GM19023 (cell line): ENCODE results near the gene KLK5.
"Not testable (repeated sequence)": the region's sequence is repeated elsewhere in the genome, so short reads cannot be mapped to it uniquely, and the experiment has no call there.

Experiments used
- ATAC-seq: cut with Tn5 transposase; IDR thresholded peaks from one replicate; pipeline ENCODE4 v1.9.1; 2021; ENCODE audit warnings: mild to moderate bottlenecking, moderate library complexity; ENCODE audit not compliant: unreplicated experiment

The KLK5 gene, protein sequence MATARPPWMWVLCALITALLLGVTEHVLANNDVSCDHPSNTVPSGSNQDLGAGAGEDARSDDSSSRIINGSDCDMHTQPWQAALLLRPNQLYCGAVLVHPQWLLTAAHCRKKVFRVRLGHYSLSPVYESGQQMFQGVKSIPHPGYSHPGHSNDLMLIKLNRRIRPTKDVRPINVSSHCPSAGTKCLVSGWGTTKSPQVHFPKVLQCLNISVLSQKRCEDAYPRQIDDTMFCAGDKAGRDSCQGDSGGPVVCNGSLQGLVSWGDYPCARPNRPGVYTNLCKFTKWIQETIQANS

DNA sequence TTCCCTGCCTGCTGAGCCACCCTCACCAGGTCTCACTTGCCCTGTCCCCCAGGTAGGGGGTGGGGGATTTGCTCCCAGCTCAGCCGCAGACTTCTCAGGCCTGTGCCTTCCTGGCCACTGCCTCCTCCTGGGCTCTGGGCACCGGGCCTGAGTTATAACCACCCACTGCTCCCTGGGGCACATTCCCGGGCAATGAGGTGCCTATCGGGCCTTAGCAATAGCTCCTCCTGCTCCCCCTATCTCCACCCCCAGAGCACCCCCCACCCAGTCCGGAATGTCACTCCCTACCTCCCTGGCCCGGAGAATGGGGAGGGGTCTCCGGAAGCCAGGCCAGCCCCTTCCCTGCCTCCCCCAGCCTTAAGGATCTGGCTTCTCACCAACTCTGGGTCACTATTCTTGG, at the start of gene KLK5:
KLK5 (minus strand) TSS at position 129 of the 400 bp plus-strand sequence. CDS start 381 bp downstream, outside the sequence.
- no peak for ATAC-seq

DNA sequence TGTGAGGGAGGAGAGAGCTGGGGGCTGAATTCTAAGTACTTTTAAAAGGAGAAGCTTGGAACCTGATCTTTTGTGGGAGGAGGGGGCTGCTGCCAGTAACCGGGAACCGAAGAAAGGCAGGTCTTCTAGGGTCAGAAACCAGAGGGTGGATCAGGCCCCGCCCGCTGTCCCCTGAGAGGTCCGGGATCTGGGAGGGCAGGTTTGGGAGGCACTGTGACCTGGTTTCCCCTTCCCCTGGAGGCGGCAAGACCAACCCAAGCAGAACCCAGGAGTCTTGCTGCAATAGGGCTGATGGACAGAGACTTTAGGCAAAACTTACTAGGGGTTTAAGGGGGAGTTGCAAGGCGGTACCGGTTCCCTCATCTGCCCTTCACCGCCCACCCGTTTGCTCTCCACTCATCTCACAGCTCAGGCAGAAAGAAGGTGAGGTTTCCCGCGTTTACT, 49.3 kb upstream of the KLK5 start:
- ATAC-seq = no peak

DNA sequence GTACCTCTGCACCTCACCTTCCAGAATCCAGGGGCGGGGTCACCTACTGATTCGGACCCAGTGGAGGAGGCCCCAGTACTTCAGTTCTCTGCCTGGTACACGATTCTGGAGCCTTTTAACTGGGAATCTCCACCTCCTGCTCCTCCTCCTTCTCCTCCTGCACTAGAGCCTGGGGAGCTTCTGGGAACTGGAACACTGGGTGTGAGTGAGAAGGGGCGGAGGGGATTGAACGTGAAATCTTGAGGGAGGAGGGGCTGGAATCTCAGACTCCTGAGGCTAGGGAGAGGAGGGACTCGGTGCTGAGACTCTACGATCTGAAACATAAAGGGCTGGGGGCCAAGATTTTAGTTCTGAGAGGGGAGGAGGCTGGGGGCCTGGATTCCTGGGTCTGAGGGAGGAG, 48.7 kb upstream of the KLK5 start, which contains the start of gene KLK8:
KLK8 (minus strand) TSS at position 90 of the 400 bp plus-strand sequence. CDS start 437 bp downstream, outside the sequence.
- no peak for ATAC-seq

DNA sequence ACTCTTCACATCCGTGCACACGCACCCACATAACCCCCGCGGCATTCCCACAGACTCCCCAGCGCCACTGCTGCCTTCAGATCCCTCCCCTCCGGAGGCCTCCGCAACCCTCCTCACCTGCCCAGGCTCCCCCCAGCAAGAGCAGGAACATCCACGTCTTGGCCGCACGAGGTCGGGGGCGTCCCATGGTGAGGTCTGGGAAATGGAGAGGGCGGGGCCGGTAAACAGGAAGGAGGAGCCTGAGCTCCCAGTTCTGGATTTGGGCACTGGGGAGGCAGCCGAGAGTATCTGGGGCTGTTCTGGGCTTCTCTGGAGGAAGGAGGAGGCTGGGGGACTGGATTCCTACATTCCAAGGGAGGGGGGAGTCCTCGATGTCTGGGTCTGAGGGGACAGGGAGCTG, 48.1 kb upstream of the KLK5 start:
- ATAC-seq = no peak

DNA sequence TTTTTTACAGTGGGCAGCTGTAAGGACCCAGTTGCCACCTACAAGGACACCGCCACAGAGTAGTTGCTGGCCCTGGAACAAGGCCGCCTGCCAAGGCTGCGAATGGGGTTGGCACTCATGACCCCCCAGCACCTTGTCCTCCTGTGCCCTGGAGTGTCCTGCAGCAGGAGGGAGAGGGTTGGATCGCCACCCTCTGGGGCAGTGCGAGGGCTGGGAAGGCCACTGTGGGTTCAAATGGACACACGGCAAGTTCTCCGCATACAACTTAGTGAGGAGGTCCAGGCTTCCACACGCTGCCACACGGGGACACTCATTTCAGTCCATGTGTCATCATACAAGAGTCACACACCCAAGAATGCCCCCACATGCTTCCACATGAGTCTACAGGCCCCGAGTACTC, 47.6 kb upstream of the KLK5 start:
- no peak for ATAC-seq

DNA sequence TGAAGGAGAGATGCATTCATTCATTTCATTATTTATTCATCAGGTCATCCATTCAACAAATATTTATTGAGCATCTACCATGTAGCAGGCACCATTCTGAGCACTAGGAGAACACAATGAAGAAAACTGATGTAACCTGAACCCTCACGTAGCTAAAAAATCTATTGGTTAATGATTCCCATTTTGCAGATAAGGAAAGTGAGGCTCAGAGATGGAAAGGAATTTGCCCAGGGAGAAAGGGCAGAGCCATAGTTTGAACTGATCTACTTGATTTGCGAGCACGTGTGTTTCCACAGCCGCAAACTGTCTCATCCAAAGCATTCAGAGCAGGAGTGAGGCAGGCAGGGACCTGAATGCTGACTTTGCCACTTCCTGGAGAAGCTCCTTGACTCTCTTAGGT, 45.8 kb upstream of the KLK5 start:
- ATAC-seq = no peak

DNA sequence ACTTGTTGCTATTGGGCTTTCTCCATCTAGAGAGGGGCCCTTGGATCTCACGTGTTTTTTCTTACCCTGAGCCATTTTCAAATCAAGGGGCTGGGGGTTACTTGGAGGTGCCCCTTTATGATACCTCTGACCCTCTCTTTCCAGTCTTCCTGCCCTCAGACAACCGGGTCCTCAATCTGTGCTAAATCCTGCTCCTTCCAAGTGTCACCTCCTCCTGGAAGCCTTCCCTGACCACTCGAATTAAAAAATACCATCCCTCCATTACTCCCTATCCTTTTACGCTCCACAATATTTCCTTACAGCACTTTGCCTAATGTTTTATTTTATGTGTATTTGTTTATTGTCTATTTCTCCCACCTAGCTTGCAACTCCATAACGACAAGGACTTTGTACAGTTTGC, 45.2 kb upstream of the KLK5 start:
- ATAC-seq = no peak

DNA sequence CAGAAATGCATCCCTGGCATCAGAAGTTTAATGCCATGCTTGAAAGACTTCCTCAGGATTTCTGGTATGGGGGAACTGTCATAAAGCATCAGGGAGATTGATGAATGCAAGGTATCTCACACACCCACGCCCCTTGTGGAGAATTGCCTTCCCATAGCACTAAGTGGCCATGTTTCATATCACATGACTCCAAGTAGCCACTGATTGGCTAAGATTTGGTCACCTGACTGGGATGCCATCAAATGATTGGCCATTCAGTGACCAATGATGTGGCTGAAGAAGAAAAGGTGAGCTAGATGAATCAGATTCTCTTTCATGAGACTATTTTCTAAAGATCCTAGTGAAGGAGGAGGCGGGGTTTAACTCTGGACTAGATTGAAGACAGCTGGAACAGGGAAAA, 41.3 kb upstream of the KLK5 start:
- ATAC-seq = no peak

DNA sequence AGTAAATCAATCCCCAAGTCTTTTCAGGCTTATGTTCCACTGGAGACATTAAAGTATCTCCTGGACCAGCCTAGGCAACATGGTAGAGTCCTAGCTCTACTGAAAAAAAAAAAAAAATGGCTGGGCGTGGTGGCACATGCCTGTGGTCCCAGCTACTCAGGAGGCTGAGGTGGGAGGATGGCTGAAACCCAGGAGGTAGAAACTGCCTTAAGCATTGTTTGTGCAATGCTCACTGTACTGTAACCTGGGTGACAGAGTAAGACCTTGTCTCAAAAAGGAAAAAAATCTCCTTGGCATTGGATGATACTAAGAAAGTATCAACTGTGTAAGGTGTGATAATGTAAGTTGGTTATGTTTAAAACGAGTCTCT, 39.8 kb upstream of the KLK5 start:
- no peak for ATAC-seq

DNA sequence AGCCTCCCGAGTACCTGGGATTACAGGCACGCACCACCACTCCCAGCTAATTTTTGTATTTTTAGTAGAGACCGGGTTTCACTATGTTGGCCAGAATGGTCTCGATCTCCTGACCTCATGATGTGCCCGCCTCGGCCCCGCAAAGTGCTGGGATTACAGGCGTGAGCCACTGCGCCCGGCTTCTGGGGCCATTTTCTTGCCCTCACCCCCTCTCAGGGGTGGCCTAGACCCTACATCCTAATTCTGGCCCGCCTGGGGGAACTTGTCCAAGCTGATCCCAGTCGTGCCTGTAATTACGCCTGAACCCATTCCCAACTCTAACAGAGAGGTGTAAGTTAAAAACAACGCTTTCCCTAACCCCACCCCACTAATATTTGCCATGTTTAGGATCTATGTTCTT, 31.6 kb upstream of the KLK5 start:
- ATAC-seq = not testable (repeated sequence)

DNA sequence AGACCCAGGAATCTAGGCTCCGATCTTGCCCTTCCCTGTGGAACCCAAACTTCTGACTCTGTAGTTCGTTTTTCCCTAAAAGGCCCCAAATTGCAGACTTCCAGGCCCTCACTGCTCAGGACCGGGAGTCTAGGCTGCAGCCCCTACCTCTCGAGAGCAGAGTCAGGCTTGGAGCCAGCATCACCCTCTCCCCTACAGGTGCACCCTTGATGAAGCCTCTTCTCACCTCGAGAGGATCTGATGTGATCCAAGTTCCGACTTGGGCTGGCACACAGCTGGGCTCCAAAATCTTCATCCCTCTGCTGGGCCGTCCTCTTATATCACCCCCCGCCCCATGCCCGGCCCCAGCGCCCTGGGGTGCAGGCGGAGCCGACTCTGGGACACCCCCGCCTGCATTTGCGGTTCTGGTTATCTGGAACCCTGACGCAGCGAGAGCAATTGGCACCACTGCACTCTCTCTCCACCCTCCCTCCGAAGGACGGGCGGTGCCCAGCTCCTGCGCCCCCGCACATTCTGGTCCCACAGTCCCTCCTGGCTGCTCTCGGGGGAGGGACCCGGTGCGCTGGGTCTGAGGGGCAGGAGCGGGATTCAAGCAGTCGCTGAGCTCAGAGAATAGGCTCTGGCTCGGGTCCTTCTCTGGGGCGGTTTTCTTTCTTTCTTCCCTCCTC, 30.9 kb upstream of the KLK5 start, which contains the start of gene KLK7:
KLK7 (minus strand) TSS at position 293 of the 668 bp plus-strand sequence. CDS start 1,518 bp downstream, outside the sequence.
- no peak for ATAC-seq

DNA sequence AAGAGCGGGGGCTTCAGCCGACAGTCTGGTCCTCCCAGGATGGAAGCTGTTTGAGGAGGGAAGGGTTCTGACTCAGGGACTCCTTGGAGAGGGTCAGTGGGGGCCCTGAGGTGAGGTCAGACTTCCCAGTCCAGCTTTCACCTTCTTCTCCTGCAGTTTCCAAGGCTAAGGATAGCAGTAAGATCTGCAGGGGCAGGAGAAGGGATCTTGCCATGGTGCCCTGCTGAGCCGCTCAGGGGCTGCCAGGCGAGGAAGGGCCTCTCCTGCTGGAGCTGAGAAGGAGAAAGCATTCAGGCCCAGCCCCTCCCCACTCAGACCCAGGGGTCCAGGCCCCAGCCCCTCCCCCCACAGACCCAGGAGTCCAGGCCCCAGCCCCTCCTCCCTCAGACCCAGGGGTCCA, 29.3 kb upstream of the KLK5 start:
- ATAC-seq = no peak

DNA sequence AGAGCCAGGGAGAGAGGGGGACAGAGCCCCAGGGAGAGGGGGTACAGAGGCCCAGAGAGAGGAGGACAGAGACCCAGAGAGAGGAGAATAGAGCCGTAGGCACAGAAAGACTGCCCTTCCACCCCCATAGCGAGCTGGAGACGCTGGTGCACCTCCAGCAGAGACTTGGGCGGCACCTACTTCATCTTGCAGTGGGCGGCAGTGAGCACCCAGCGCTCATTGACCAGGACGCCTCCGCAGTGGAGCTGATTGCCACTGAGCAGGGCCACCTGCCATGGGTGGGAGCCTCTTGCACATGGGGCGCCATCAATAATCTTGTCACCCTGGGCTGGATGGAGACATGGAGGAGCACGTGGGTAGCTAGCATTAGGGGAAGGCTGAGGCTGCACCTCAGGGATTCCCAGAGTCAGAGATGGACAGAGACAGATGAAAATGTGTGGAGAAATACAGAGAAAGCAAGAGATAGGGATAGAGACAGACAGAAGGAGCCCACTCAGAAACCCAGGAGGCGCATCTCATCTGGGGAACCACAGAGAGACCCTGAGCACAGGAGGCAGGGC, 28.8 kb upstream of the KLK5 start:
- no peak for ATAC-seq

DNA sequence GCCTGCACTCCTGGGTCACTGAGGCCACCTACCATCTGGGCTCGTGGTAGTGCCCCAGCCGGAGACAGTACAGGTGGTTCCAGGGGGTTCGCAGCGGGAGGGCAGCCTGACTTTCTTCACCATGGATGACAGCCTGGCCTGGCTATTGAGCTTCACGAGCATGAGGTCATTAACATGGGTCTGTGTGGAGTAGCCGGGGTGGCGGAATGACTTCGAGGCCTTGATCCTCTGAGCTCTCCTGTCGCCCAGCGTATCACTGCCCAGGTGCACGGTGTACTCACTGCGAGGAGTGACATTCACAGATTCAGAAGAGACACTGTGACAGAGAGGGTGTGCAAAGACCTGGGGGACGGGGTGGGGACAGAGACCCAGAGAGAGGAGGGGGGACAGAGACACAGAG, 27.4 kb upstream of the KLK5 start:
- ATAC-seq = no peak

DNA sequence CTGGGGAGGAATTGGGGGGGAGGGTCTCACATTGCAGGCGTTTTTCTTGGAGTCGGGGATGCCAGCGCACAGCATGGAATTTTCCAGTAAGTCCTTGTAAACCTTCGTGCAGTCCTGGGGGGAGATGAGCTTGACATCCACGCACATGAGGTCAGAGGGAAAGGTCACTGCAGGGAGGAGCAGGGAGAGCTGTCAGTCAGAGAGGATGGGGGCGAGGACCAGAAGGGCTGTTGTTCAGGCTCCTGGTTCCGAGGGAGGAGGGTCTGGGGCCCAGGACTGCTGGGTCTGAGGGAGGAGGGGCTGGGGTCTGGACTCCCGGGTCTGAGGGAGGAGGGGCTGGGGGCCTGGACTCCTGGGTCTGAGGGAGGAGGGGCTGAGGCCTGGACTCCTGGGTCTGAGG, 26.9 kb upstream of the KLK5 start:
- no peak for ATAC-seq

DNA sequence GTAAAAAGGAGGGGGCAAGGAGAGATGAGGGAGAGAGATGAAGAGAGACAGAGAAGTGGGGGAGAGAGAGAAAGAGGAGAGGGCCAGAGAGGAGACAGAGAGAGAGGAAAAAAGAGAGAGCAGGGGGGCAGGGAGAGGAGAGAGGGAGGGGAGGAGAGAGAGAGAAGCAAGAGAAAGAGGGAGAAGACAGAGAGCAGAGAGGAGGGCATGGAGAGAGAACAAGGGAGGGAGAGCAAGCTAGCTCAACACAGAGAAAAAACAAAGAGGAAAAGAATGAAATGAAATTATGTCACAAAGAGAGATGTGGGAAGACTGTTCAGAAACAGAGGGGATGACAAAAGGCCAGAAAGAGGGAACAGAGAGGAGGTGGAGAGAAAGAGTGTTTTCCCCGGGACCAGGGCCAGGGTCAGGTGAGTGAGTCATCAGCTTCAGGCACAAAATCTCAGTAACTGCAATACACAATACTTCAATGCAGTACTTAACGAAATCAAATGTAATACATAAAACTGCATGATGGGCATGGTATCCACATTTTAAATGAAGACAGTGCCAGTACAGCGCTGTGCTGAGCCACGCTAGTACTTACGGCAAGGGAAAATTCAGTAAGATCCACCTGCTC, 26.0 kb upstream of the KLK5 start:
- no peak for ATAC-seq

DNA sequence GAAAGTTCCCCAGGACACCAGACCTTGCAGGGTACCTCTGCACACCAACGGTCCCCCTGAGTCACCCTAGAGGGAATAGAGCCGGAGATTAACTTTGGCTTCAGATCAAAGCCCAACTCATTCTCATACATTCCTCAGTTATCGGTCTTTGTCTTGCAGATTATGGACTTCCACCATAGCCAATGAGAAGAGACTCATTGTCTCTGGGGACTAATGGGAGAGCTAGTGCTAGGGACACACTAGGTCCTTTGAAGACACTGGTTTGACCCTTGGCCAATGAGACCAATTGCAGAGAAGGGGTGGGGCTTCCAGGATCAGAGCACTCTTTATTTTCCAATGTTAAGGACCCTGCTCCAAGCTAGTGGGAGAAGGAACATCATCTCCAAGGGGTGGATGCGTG, 24.8 kb upstream of the KLK5 start:
- no peak for ATAC-seq

DNA sequence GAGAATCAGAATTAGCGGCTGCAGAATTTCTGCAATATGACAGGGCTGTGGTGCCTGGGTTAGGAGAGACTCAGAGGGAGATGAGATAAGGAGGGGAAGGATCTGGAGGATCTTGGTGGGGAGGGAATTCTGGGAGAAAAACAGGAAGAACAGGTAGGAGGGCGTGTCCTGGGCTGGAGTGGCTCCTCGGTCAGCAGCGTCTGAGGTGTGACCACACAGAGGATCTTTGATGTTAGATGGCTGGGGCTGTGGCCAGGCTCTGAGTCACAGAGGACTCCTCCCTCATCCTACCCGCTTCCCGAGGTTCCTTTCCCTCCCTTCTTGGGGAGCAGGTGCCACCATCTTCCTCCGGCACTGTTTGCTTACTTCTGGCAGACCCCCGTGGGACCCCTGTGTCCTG, 22.9 kb upstream of the KLK5 start:
- no peak for ATAC-seq

DNA sequence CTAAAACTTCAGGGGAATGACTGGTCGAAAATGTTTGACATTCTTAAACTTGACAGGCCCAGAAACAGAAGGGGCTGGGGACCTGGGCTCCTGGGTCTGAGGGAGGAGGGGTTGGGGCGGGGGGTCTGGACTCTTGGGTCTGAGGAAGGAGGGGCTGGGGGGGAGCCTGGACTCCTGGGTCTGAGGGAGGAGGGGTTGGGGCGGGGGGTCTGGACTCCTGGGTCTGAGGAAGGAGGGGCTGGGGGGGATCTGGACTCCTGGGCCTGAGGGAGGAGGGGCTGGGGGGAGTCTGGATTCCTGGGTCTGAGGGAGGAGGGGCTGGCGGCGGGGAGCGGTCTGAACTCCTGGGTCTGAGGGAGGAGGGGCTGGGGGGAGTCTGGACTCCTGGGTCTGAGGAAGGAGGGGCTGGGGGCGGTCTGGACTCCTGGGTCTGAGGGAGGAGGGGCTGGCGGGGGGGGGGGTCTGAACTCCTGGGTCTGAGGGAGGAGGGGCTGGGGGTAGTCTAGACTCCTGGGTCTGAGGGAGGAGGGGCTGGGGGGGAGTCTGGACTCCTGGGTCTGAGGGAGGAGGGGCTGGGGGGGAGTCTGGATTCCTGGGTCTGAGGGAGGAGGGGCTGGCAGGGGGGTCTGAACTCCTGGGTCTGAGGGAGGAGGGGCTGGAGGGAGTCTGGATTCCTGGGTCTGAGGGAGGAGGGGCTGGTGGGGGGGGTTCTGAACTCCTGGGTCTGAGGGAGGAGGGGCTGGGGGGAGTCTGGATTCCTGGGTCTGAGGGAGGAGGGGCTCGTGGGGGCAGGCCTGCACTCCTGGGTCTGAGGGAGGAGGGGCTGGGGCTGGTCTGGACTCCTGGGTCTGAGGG, 22.1 kb upstream of the KLK5 start:
- no peak for ATAC-seq

DNA sequence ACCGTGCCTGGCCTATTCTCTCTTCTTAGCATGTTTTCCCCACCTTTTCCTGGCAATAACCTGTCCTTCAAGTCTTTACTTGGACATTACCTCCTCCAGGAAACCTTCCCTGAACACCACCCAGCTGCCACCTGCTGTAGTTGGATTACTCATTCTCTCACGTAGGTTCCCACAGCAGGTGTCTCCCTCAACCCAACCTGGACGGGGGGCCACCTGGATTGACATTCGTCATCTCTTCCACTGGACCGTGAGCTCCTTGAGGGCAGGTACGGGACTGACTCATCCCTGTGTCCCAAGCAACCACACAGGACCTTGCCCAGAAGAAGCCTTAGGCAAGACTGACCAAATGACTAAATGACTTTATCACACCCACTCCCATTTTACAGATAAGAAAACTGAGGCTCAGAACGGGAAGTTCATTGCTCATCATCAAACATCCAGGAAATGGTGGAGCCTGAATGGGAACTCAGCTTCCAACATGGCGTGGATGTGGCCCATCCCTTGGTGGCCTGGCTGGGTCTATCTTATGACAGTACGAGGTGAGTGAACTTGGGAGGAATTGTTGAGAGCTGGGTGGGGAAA, 20.0 kb upstream of the KLK5 start:
- no peak for ATAC-seq
